Lung (tissue), 12 donors: ENCODE data around the gene HTR1D. TPM values are rescaled to one million over a fixed set of nuclear protein-coding genes. Genes with fewer than 3 reads are reported as not detected.

Experiments used
- ATAC-seq: fragments of 200-7000 bp; cut with Tn5 transposase; one replicate; pipeline ENCODE4 v1.9.1; 2020; ENCODE audit warnings: moderate number of reproducible peaks; ENCODE audit not compliant: insufficient read depth, low FRiP score
- DNase-seq, 3 donors: peaks; one replicate each; pipeline ENCODE4 v3.0.0-alpha.2; 2013 to 2017
- H3K27ac ChIP-seq, 2 donors: one replicate each; pipeline ENCODE4 v1.5.1; 2013; ENCODE audit warnings: mild to moderate bottlenecking in 2 of 2, moderate library complexity in 2 of 2, control low read depth in 1 of 2, inconsistent platforms in 1 of 2, low read depth in 1 of 2, low read length in 1 of 2
- H3K27me3 ChIP-seq, 3 donors: one replicate each; pipeline ENCODE4 v1.5.1; 2013; ENCODE audit warnings: low read length in 2 of 3; ENCODE audit not compliant: control insufficient read depth in 3 of 3, insufficient read depth in 3 of 3
- H3K36me3 ChIP-seq, 4 donors: one replicate each; pipeline ENCODE4 v1.5.1; 2013; ENCODE audit warnings: low read length in 4 of 4, mild to moderate bottlenecking in 1 of 4, moderate library complexity in 1 of 4; ENCODE audit not compliant: control insufficient read depth in 4 of 4, insufficient read depth in 4 of 4
- H3K4me1 ChIP-seq, 5 donors: one replicate each; pipeline ENCODE4 v1.5.1; 2013; ENCODE audit warnings: low read length in 5 of 5, mild to moderate bottlenecking in 2 of 5, moderate library complexity in 1 of 5; ENCODE audit not compliant: control insufficient read depth in 5 of 5, insufficient read depth in 5 of 5
- H3K4me3 ChIP-seq: one replicate; pipeline ENCODE4 v1.5.1; 2013; ENCODE audit warnings: mild to moderate bottlenecking, control low read depth, moderate library complexity
- H3K9ac ChIP-seq, 2 donors: one replicate each; pipeline ENCODE4 v1.5.1; 2013; ENCODE audit warnings: low read length in 2 of 2, control low read depth in 1 of 2; ENCODE audit not compliant: insufficient read depth in 1 of 2
- H3K9me3 ChIP-seq, 4 donors: one replicate each; pipeline ENCODE4 v1.5.1; 2013; ENCODE audit warnings: low read length in 3 of 4, mild to moderate bottlenecking in 1 of 4, moderate library complexity in 1 of 4; ENCODE audit not compliant: control insufficient read depth in 4 of 4, insufficient read depth in 3 of 4
- WGBS, 2 donors: extraction: QIAGEN DNeasy Blood & Tissue Kit; methylation state at CpG; one replicate each; pipeline ENCODE4 v1.1.7; 2013; 5-methylcytosine and 5-hydroxymethylcytosine counted together
- polyA plus RNA-seq, 2 donors: library from polyadenylated mRNA; stranded (reverse); fragments of 200-250 nt; gene quantifications; one replicate each; pipeline ENCODE4 v1.2.1, GENCODE V29; 2013
- total RNA-seq, 2 donors: library from RNA; depleted of rRNA in 1 of 2; stranded (reverse); fragments of >200 nt in 1 of 2; gene quantifications; one replicate each; pipeline ENCODE4 v1.2.1, GENCODE V29; 2014 to 2021
- TF ChIP-seq, protein P1 (sequence below): IDR thresholded peaks from 2 replicates; pipeline ENCODE4 v1.5.1; 2012; ENCODE audit warnings: mild to moderate bottlenecking; ENCODE audit errors: control extremely low read depth, extremely low read depth
- donor health status: control.
- donor health status: control.
- donor health status: Bipolar disorder and iron deficiency.
- donor health status: healthy.
- donor health status: DM: yes; HTN: yes; CAD: no.

HTR1D gene
- total and polyA plus RNA-seq, 4 donors = 0.18 to 0.30 (median 0.25) TPM; not detected in 1

DNA sequence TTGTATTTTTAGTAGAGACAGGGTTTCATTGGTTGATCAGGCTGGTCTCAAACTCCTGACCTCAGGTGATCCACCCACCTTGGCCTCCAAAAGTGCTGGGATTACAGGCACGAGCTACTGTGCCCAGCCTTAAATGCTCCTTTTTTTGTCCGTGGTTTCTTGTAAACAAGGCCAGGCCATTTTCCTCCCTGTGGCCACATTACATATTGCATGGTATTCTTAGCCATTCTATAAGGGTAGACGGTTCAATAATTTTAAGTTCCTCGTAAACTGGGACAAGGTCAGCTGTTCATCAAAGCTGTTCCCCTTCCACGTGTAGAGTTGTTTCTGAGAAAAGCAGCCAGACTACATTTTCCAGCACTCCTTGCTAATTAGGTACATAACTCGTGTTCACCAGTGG lies 38.4 kb downstream of the HTR1D start:
- Histone ChIP-seq H3K9ac (no peak overlapping the region), H3K36me3 (no peaks in the 10 kb centered on the region), H3K4me1 (peaks cover 0 to 13% (median 3%) of the 10 kb centered on the region in 5 donors), H3K27ac (no peak overlapping the region), H3K27me3 (peaks cover 0 to 6% (median 0%) of the 10 kb centered on the region in 3 donors), H3K9me3 (peaks cover 0 to 2% (median 0%) of the 10 kb centered on the region in 4 donors), H3K4me3 (no peak overlapping the region)
- DNase-seq (peak in 2 of 3 donors; percentile 32 to 38), ATAC-seq (no peak)
- 54 to 58% methylated on average over 6 of the region's 6 CpGs for WGBS, 2 donors
- TF ChIP-seq, protein P1, sequence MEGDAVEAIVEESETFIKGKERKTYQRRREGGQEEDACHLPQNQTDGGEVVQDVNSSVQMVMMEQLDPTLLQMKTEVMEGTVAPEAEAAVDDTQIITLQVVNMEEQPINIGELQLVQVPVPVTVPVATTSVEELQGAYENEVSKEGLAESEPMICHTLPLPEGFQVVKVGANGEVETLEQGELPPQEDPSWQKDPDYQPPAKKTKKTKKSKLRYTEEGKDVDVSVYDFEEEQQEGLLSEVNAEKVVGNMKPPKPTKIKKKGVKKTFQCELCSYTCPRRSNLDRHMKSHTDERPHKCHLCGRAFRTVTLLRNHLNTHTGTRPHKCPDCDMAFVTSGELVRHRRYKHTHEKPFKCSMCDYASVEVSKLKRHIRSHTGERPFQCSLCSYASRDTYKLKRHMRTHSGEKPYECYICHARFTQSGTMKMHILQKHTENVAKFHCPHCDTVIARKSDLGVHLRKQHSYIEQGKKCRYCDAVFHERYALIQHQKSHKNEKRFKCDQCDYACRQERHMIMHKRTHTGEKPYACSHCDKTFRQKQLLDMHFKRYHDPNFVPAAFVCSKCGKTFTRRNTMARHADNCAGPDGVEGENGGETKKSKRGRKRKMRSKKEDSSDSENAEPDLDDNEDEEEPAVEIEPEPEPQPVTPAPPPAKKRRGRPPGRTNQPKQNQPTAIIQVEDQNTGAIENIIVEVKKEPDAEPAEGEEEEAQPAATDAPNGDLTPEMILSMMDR = no peak

DNA sequence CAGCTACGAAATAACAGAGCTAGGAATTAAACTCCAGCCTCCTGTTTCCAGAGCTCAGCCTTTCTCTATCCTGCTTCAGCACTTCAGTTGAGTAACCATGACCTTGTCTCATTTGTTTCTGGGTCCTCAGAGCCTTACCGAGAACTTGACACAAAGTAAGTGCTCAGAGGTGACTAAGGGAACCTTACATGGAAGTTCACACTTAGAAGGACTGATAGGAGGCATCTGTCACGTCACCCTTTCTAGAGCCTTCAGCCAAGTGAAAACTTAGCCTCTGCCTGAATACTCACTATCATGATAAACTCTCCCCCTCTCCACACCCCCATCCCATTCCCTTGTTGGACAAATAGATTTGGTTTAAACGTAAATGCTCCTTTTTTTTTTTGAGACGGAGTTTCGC lies 38.9 kb downstream of the HTR1D start:
- Histone ChIP-seq H3K4me3 (no peak overlapping the region), H3K9ac (peak overlapping the region in 1 of 2 donors; percentile 56), H3K27ac (peak overlapping the region; percentile 55 to 93), H3K27me3 (peaks cover 0 to 2% (median 0%) of the 10 kb centered on the region in 3 donors), H3K4me1 (peaks cover 0 to 13% (median 3%) of the 10 kb centered on the region in 5 donors), H3K9me3 (peaks cover 0 to 2% (median 0%) of the 10 kb centered on the region in 4 donors), H3K36me3 (no peaks in the 10 kb centered on the region)
- 77% methylated on average over 6 of the region's 6 CpGs for WGBS, 2 donors
- TF ChIP-seq, protein P1 = no peak
- DNase-seq (no peak), ATAC-seq (no peak)

DNA sequence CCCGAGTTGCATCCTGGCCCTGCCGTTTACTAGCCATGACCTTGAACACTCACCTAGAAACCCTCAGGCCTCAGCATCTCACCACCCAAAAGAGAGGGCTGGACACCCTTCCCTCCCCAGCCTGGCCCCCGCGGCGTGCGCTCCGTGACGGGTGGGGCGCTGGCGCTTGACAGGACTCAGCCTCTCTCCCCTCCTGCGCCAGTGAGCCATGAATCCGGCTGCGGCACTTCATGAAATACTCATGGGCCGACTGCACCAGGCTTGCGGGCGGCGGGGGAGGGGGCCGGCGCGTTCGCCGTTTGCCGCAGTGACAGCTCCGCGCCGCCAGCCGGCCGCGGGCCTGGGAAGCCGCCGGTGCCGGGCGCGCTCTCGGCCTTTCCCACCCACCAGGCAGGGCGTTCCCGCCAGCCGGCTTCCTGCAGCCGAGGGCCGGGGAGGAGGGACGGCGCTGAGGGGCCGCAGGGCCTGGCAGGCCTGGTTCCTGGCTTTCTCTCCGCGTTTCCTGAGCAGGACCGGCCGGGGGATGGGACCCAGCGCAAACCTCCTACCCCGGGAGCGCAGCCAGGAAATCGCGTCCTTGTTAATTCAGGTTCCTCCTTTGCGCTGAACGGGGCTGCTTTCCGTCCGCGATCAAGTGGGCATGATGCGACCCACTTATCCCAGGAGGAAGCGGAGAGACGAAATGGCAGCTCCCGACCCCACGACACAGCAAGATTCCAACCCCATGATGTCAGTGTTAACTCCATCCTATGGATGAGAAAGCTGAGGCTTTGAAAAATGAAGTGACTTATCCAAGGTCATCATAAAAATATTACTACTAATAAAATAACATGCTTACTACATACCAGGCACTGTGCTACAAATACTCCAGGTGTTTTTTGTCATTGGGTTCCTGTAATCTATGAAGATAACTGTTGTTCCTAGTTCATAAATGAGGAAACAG lies 39.6 kb downstream of the HTR1D start:
- ATAC-seq (peak; percentile 76), DNase-seq (peak; percentile 91 to 94 (median 92))
- H3K9ac ChIP-seq = peak overlapping the region in 1 of 2 donors; percentile 56
- peaks cover 0 to 13% (median 3%) of the 10 kb centered on the region in 5 donors for H3K4me1 ChIP-seq
- WGBS, 2 donors = 1% methylated on average over 60 to 62 of the region's 62 CpGs
- TF ChIP-seq, protein P1 = no peak
- peak overlapping the region; percentile 89 to 93 for H3K27ac ChIP-seq
- H3K9me3 ChIP-seq = peaks cover 0 to 2% (median 0%) of the 10 kb centered on the region in 4 donors
- peak overlapping the region; percentile 18 for H3K4me3 ChIP-seq
- H3K27me3 ChIP-seq = no peaks in the 10 kb centered on the region
- no peaks in the 10 kb centered on the region for H3K36me3 ChIP-seq
